Ovary (tissue), 3 donors: Measurements from ENCODE around the gene ATXN7.

Experiments used
- POLR2A ChIP-seq: fragments of 450-650 bp; IDR thresholded peaks from one replicate; pipeline ENCODE4 v1.6.1; 2017; ENCODE audit warnings: antibody characterized with exemption, mild to moderate bottlenecking, moderate library complexity
- TF ChIP-seq, protein P1 (sequence below), 3 donors: fragments of 450-650 bp in 2 of 3; fragments of 200-600 bp in 1 of 3; IDR thresholded peaks; one replicate each; pipeline versions ENCODE4 v1.5.1 to v1.8.0; 2016 to 2022; ENCODE audit warnings: antibody characterized with exemption in 3 of 3, mild to moderate bottlenecking in 1 of 3
- donor health status: DM: no; HTN: no; CAD: no.

DNA sequence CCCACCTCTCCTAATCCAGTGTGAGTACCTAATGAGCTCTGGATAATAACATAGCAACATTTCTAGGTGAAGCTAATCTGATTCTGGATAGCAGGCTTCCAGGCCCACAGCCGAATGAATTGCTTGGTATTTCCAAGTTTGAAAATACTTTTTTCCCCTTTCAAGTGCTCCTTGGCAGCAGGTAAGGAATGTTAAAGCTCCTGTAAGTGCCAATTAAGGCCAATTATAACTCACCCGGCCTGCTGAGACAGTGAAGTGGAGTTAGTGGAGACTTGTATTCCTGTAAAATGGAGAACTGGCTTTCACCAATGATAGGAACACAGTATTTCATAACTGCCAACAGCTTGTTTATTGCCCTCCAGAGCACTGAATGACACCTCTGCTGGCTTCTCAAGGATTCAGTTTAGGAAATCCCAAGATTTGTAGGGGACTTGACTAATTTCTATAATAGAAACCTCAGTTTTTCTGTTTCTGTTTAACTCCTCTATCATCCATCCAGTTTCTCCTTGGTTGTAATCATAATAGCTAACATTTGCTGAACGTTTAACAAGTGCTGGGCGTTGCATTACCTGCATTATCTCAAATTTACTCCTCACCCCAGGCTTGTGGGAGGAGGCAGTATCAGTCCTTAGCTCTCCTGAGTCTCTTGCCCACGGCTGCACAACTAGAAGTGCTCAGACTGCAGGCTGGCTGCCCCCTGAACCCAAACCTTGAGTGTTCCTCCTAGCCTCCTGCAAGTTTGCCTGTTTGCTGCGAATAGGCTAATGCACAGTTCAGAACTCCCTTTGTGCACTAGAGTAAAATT, 101.2 kb downstream of the ATXN7 start:
- no peak for TF ChIP-seq POLR2A
- TF ChIP-seq, protein P1, sequence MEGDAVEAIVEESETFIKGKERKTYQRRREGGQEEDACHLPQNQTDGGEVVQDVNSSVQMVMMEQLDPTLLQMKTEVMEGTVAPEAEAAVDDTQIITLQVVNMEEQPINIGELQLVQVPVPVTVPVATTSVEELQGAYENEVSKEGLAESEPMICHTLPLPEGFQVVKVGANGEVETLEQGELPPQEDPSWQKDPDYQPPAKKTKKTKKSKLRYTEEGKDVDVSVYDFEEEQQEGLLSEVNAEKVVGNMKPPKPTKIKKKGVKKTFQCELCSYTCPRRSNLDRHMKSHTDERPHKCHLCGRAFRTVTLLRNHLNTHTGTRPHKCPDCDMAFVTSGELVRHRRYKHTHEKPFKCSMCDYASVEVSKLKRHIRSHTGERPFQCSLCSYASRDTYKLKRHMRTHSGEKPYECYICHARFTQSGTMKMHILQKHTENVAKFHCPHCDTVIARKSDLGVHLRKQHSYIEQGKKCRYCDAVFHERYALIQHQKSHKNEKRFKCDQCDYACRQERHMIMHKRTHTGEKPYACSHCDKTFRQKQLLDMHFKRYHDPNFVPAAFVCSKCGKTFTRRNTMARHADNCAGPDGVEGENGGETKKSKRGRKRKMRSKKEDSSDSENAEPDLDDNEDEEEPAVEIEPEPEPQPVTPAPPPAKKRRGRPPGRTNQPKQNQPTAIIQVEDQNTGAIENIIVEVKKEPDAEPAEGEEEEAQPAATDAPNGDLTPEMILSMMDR (IDR thresholded peaks at IDR 0.05), result no peak
